Measurements from ENCODE around the gene FUBP1.
A peak's percentile ranks its signal among the peaks of the same experiment; 100 is the strongest.
"Not testable (repeated sequence)": the region's sequence is repeated elsewhere in the genome, so short reads cannot be mapped to it uniquely, and the experiment has no call there.

The FUBP1 gene

GRCh38 chr1:77942400-77943140 lies 36.3 kb downstream of the FUBP1 start:
- no peak for DNase-seq

- no peak for DNase-seq
Measured at GRCh38 chr1:77940921-77941570, 37.8 kb downstream of the FUBP1 start.

DNA sequence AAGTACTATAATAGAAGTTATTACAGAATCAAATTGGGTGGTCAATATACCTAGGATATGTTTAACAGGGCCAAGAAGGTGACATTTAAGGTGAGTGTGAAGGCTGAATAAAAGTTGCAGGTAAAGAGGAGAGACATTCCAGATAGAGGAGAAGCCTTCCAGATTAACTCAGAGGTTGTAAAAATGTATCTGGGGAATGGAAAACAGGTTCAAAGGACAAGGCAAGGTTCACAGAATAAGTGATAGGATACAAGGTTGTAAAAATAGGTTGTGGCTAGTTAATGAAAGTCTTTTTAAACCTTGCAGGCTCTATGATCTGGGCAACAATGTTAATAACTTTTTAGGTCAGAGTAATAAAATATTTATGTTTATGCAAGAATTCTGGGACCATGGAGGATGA lies 40.2 kb downstream of the FUBP1 start:
- no peak for DNase-seq

DNA sequence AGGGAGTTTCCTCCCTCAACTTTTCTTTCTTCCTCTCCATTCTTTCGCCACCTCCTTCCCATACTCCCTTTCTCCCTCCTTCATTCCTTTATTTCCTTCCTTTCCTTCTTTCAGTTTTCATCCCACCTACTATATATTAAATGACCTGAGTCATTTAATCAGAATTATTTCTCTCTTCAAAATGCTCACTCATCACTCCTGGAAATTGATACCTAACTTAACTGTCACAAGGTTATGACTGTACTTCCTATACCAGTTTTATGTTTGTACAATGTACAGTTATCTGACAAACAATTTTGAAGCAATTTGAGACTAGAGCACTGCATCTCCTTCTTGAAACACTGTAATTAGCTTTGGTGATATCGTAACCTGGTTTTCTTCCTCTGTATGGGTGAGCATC lies 49.1 kb downstream of the FUBP1 start:
- no peak for DNase-seq

GRCh38 chr1:77927414-77927813 lies 51.5 kb downstream of the FUBP1 start:
- no peak for DNase-seq

- peak; percentile 24 for DNase-seq
Measured at GRCh38 chr1:77926561-77927357, 52.1 kb downstream of the FUBP1 start.

- no peak for DNase-seq
Measured at GRCh38 chr1:77925956-77926355, 52.9 kb downstream of the FUBP1 start.

- DNase-seq: no peak
Measured at GRCh38 chr1:77925518-77925917, 53.4 kb downstream of the FUBP1 start.

DNA sequence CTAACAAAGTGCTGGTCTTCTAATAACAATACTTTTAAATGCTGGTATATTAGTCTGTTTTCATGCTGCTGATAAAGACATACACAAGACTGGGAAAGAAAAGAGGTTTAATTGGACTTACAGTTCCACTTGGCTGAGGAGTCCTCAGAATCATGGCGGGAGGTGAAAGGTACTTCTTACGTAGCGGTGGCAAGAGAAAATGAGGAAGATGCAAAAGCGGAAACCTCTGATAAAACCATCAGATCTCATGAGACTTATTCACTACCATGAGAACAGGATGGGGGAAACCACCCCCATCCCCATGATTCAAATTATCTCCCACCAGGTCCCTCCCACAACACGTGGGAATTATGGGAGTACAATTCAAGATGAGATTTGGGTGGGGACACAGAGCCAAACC lies 60.0 kb downstream of the FUBP1 start:
- DNase-seq: not testable (repeated sequence)

DNA sequence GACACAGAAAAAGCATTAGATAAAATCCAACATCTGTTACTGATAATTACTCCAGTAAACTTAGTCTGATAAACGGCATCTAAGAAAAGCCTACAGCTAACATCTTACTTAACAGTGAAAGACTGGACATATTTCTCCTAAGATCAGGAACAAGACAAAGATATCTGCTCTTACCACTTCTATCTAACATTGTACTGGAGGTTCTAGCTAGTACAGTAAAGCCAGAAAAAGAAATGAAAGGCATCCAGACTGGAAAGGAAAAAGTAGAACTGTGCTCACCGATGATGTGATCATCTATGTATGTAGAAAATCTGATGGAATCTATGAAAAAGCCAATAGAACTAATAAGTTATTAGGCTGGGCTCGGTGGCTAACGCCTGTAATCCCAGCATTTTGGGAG lies 68.8 kb downstream of the FUBP1 start:
- DNase-seq: no peak

DNA sequence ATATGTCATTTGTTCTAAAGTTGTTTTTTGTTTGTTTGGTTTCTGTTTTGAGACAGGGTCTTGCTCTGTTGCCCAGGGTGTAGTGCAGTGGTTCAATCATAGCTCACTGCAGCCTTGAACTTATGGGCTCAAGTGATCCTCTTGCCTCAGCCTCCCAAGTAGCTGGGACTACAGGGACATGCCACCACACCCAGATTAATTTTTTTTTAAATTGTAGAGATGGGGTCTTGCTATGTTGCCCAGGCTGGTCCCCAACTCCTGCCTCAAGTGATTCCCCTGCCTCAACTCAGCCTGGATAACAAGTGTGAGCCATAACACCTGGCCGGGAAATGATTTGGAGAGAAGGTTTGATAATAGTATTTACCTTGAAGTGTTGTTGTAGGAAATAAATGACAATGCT lies 72.2 kb downstream of the FUBP1 start:
- DNase-seq: no peak

- no peak for DNase-seq
Measured at GRCh38 chr1:77906019-77906545, 72.8 kb downstream of the FUBP1 start.

DNA sequence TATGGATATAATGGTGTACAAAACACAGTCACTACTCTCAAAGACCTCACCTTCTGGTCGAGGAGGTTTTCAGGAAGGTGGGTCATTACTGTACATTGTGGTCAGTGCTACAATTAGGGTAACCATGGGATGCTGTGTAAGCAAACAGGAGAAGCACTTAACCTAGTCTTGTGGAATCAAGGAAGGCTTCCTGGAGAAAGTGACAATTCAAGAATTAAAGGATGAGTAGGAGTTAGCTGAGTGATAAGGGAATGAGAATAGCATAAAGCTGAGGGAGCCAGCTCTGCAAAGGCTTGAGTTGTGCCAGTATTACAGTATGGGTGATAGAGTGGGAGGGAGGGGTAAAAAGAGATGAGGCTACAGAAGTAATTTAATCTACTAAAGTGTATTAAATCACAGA lies 73.3 kb downstream of the FUBP1 start:
- DNase-seq: no peak

DNA sequence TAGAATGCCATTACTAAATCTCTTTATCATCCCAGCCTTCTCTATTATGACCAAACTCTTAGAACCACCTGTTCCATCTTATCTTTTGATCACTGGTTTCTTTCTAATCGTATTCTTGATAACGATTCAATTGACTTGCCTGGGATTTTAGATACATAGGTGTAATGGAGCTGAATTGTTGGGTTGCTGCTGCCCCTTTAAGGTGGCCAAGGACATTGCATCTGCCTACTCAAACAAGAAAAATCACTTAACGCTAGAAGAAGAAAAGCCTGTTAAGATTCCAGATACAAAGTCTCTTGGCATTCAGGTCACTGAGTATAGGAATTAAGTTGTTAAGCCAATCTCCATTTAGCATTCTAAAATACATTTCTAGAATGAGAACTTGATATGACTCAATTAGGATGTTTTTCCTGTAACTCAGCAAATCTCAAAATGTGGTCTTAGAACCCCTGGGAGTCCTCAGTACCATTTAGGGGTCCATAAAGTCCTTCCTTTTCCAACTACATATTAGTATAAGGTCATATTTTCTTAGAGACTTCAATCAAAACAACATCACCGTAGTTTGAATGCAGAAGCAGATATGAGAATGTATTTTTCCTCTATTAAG lies 78.1 kb downstream of the FUBP1 start:
- peak; percentile 11 for DNase-seq

DNA sequence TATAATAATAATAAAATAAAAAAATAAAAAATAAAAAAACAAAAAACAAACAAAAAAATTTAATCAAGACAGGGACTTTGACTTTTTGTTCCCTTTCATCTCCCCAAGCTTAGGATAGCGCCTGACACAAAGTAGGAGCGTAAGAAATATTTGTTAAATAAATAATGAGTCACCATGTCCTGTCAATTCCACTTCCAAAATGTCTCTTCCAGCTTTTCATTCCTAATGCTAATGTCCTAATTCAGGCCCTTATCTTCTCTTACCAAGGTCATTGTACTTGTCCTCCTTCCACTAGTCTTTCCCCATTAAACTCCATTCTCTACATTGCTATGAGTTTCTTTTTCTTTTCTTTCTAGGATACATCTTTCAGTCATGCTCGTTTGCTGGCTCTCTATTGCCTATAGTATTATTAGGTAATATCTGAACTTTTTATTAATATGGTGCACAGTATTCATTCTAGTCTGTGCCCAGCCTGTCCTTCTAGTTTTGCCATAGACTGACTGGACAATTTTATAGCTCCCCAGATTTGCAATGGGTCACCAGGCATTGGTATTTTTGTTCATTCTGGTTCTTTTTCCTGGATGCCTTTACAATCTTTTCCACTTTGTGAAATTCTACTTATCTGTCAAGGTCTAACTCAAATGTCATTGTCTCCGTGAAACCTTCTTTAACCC lies 79.1 kb downstream of the FUBP1 start:
- DNase-seq: no peak

All from CD4-positive, alpha-beta T cell treated with Interleukin-10 for 1 hour (primary cell).